ENCODE results near the gene TMEM79. TPM values are rescaled to one million over a fixed set of nuclear protein-coding genes. Genes with fewer than 3 reads are reported as not detected.

The TMEM79 gene
- total RNA-seq, 1 donor = 1.4 TPM

DNA sequence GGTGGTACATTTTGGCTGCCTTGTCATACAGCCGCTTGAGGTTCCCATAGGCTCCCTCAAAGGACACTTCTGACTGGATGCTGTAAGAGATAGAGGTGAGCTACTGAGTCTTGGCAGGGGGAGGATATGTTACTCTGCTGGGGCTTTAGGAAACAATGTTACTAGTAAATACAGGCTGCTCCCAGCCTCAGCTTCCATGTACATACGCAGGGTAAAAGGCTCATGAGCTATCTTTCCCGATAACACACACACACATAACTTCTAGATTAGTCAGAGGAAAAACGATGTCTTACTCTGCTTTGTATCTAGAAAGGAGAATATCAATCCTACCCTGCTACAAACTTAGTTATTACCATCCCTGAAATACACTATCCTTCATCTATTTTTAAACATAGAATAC, 15.8 kb upstream of the TMEM79 start:
- H3K27me3 ChIP-seq (ENCODE audit: insufficient read depth, low read length) = no peaks in the 10 kb centered on the region
- no peaks in the 10 kb centered on the region for H3K79me2 ChIP-seq (ENCODE audit: insufficient read depth, low read length)
- TF ChIP-seq, protein P1, sequence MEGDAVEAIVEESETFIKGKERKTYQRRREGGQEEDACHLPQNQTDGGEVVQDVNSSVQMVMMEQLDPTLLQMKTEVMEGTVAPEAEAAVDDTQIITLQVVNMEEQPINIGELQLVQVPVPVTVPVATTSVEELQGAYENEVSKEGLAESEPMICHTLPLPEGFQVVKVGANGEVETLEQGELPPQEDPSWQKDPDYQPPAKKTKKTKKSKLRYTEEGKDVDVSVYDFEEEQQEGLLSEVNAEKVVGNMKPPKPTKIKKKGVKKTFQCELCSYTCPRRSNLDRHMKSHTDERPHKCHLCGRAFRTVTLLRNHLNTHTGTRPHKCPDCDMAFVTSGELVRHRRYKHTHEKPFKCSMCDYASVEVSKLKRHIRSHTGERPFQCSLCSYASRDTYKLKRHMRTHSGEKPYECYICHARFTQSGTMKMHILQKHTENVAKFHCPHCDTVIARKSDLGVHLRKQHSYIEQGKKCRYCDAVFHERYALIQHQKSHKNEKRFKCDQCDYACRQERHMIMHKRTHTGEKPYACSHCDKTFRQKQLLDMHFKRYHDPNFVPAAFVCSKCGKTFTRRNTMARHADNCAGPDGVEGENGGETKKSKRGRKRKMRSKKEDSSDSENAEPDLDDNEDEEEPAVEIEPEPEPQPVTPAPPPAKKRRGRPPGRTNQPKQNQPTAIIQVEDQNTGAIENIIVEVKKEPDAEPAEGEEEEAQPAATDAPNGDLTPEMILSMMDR (IDR thresholded peaks at IDR 0.05; ENCODE audit: extremely low read depth, low read depth, low read length) = no peak
- DNase-seq (ENCODE audit: insufficient read length, low spot score, missing footprints) = peak; percentile 71
- H3K4me3 ChIP-seq (ENCODE audit: insufficient read depth, low read length) = no peak overlapping the region
- no peak overlapping the region for H3K4me2 ChIP-seq (ENCODE audit: insufficient read depth, low read length)
- H2AFZ ChIP-seq (ENCODE audit: low read length) = no peak overlapping the region
- no peaks in the 10 kb centered on the region for H3K9me3 ChIP-seq (ENCODE audit: low read depth, low read length)
- peaks cover 3% of the 10 kb centered on the region for H3K4me1 ChIP-seq (ENCODE audit: insufficient read depth, low read length)
- H3K27ac ChIP-seq (ENCODE audit: low read depth, low read length) = peak overlapping the region; percentile 24
- peaks cover 76% of the 10 kb centered on the region for H3K36me3 ChIP-seq (ENCODE audit: insufficient read depth, low read length)
- H4K20me1 ChIP-seq (ENCODE audit: insufficient read depth, low read length) = peaks cover 11% of the 10 kb centered on the region

DNA sequence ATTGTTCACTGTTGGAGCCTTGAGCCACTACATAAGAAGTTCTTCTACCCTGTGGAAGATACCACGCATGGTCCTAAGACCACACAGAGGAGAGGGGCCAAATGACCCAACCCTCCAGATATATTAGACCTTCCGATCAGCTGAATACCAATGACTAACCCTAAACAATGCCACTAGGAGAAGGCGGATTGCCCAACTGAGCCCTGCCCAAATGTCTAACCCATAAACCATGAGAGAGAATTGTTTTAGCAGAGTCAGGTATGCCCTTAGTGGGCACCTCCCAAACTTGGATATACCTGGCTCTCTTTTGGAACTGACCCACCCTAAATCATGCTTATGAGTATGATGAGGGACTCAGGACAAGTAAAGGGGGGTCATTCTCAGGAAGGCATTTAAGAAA, 13.8 kb upstream of the TMEM79 start:
- TF ChIP-seq, protein P1 (IDR thresholded peaks at IDR 0.05; ENCODE audit: extremely low read depth, low read depth, low read length) = no peak

DNA sequence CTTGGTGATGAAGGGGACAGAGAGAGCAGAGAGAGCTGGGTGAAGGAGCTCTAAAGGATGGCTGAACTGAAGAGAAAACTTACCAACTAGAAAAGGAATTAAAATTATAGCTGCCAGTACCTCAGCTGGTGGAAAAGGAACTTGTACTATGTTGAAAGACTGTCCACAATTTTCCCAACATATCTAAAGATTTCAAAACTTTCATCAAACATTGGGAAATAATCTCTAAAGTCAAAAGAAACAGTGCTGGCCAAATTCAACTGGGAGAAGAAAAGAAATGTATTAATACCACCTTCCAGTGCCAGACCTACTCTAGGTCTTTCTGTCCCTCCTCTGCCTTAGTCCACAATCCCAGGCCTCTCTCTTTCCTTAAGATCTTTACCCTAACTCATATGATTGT, 7.6 kb upstream of the TMEM79 start:
- Histone ChIP-seq H3K4me1 (ENCODE audit: insufficient read depth, low read length) (peaks cover 14% of the 10 kb centered on the region), H3K4me3 (ENCODE audit: insufficient read depth, low read length) (no peak overlapping the region), H3K79me2 (ENCODE audit: insufficient read depth, low read length) (peaks cover 41% of the 10 kb centered on the region), H3K27ac (ENCODE audit: low read depth, low read length) (peak overlapping the region; percentile 17), H3K9me3 (ENCODE audit: low read depth, low read length) (no peaks in the 10 kb centered on the region), H4K20me1 (ENCODE audit: insufficient read depth, low read length) (peaks cover 37% of the 10 kb centered on the region), H3K27me3 (ENCODE audit: insufficient read depth, low read length) (no peaks in the 10 kb centered on the region), H3K4me2 (ENCODE audit: insufficient read depth, low read length) (no peak overlapping the region), H3K36me3 (ENCODE audit: insufficient read depth, low read length) (peaks cover 74% of the 10 kb centered on the region), H2AFZ (ENCODE audit: low read length) (no peak overlapping the region)
- no peak for DNase-seq (ENCODE audit: insufficient read length, low spot score, missing footprints)
- TF ChIP-seq, protein P1 (IDR thresholded peaks at IDR 0.05; ENCODE audit: extremely low read depth, low read depth, low read length) = no peak

More for the DNA sequence above, 13.8 kb upstream of the TMEM79 start:
- Histone ChIP-seq H3K36me3 (ENCODE audit: insufficient read depth, low read length) (peaks cover 86% of the 10 kb centered on the region), H3K79me2 (ENCODE audit: insufficient read depth, low read length) (peaks cover 3% of the 10 kb centered on the region), H3K4me2 (ENCODE audit: insufficient read depth, low read length) (no peak overlapping the region), H3K27ac (ENCODE audit: low read depth, low read length) (no peak overlapping the region), H4K20me1 (ENCODE audit: insufficient read depth, low read length) (peaks cover 12% of the 10 kb centered on the region), H3K4me1 (ENCODE audit: insufficient read depth, low read length) (no peaks in the 10 kb centered on the region), H3K4me3 (ENCODE audit: insufficient read depth, low read length) (no peak overlapping the region), H3K9me3 (ENCODE audit: low read depth, low read length) (no peaks in the 10 kb centered on the region), H2AFZ (ENCODE audit: low read length) (no peak overlapping the region), H3K27me3 (ENCODE audit: insufficient read depth, low read length) (no peaks in the 10 kb centered on the region)
- DNase-seq (ENCODE audit: insufficient read length, low spot score, missing footprints) = no peak

DNA sequence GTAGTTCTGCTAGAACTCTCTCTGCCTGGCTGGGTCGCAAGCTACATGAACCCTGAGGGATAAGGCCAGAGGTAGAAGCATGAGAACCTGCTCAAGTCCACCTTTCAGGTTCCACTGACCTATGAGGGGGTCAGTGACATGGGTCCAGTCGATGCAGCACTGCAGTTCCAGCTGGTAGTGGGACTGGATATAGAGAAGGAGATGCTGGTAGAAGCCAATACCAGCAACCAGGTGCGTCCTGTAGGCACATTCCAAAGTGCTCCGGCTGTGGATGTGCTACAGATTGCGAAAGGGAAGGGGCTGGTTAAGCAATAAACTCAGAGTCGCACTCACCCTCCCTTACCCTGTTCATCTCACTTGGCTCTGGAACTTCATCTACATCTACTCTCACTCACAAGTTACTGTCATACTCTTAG, 7.2 kb upstream of the TMEM79 start:
- Histone ChIP-seq H3K27ac (ENCODE audit: low read depth, low read length) (peak overlapping the region; percentile 17), H3K9me3 (ENCODE audit: low read depth, low read length) (no peaks in the 10 kb centered on the region), H3K4me1 (ENCODE audit: insufficient read depth, low read length) (peaks cover 18% of the 10 kb centered on the region), H3K4me3 (ENCODE audit: insufficient read depth, low read length) (no peak overlapping the region), H3K36me3 (ENCODE audit: insufficient read depth, low read length) (peaks cover 69% of the 10 kb centered on the region), H2AFZ (ENCODE audit: low read length) (no peak overlapping the region), H3K79me2 (ENCODE audit: insufficient read depth, low read length) (peaks cover 45% of the 10 kb centered on the region), H3K27me3 (ENCODE audit: insufficient read depth, low read length) (no peaks in the 10 kb centered on the region), H4K20me1 (ENCODE audit: insufficient read depth, low read length) (peaks cover 41% of the 10 kb centered on the region), H3K4me2 (ENCODE audit: insufficient read depth, low read length) (no peak overlapping the region)
- DNase-seq (ENCODE audit: insufficient read length, low spot score, missing footprints) = no peak
- TF ChIP-seq, protein P1 (IDR thresholded peaks at IDR 0.05; ENCODE audit: extremely low read depth, low read depth, low read length) = no peak
